HG03565 (cell line): Measurements from ENCODE around the gene SPAG16.

Experiments
- ATAC-seq: cut with Tn5 transposase; IDR thresholded peaks from one replicate; pipeline ENCODE4 v1.9.1; 2021; ENCODE audit warnings: mild to moderate bottlenecking, moderate library complexity; ENCODE audit not compliant: unreplicated experiment

Gene SPAG16

GRCh38 chr2:213284105-213285090 is at the start of gene SPAG16:
SPAG16 (plus strand) TSS chr2:213284464.
- peak; percentile 100 for ATAC-seq

- no peak for ATAC-seq
Observed at GRCh38 chr2:213234641-213235040, 49.6 kb upstream of the SPAG16 start.

GRCh38 chr2:213235741-213236140 is 48.5 kb upstream of the SPAG16 start:
- no peak for ATAC-seq

GRCh38 chr2:213237251-213237650 is 47.0 kb upstream of the SPAG16 start:
- ATAC-seq = no peak

- ATAC-seq = no peak
Observed at GRCh38 chr2:213237787-213238186, 46.5 kb upstream of the SPAG16 start.

GRCh38 chr2:213238753-213239495 is 45.3 kb upstream of the SPAG16 start:
- ATAC-seq = peak; percentile 32

GRCh38 chr2:213241817-213242216 is 42.4 kb upstream of the SPAG16 start:
- ATAC-seq = no peak

GRCh38 chr2:213242653-213243052 is 41.6 kb upstream of the SPAG16 start:
- ATAC-seq = no peak

- ATAC-seq = peak; percentile 24
Observed at GRCh38 chr2:213243189-213244044, 40.8 kb upstream of the SPAG16 start.

- no peak for ATAC-seq
Observed at GRCh38 chr2:213246497-213247281, 37.6 kb upstream of the SPAG16 start.

GRCh38 chr2:213247566-213247965 is 36.7 kb upstream of the SPAG16 start:
- ATAC-seq = no peak

- no peak for ATAC-seq
Observed at GRCh38 chr2:213248637-213249036, 35.6 kb upstream of the SPAG16 start.

GRCh38 chr2:213249502-213249901 is 34.8 kb upstream of the SPAG16 start:
- no peak for ATAC-seq

GRCh38 chr2:213251618-213252017 is 32.6 kb upstream of the SPAG16 start:
- peak; percentile 73 for ATAC-seq

- no peak for ATAC-seq
Observed at GRCh38 chr2:213252206-213252605, 32.1 kb upstream of the SPAG16 start.

GRCh38 chr2:213253162-213253561 is 31.1 kb upstream of the SPAG16 start:
- ATAC-seq = no peak

GRCh38 chr2:213259266-213259665 is 25.0 kb upstream of the SPAG16 start:
- ATAC-seq = no peak

- no peak for ATAC-seq
Observed at GRCh38 chr2:213261237-213261636, 23.0 kb upstream of the SPAG16 start.

- no peak for ATAC-seq
Observed at GRCh38 chr2:213261715-213262114, 22.5 kb upstream of the SPAG16 start.

- ATAC-seq = no peak
Observed at GRCh38 chr2:213265679-213266078, 18.6 kb upstream of the SPAG16 start.
